GM10266 (cell line): ENCODE results near the gene ZNF155.
A peak's percentile ranks its signal among the peaks of the same experiment; 100 is the strongest.

Experiments used
- DNase-seq: peaks from one replicate; pipeline ENCODE4 v3.0.0; 2012; ENCODE audit errors: extremely low spot score
- TF ChIP-seq, protein P1 (sequence below): IDR thresholded peaks from 2 replicates; pipeline ENCODE4 v1.5.1; 2012; ENCODE audit warnings: mild to moderate bottlenecking, low read depth; ENCODE audit not compliant: control insufficient read depth, insufficient read depth; ENCODE audit errors: missing control alignments

ZNF155 gene

DNA sequence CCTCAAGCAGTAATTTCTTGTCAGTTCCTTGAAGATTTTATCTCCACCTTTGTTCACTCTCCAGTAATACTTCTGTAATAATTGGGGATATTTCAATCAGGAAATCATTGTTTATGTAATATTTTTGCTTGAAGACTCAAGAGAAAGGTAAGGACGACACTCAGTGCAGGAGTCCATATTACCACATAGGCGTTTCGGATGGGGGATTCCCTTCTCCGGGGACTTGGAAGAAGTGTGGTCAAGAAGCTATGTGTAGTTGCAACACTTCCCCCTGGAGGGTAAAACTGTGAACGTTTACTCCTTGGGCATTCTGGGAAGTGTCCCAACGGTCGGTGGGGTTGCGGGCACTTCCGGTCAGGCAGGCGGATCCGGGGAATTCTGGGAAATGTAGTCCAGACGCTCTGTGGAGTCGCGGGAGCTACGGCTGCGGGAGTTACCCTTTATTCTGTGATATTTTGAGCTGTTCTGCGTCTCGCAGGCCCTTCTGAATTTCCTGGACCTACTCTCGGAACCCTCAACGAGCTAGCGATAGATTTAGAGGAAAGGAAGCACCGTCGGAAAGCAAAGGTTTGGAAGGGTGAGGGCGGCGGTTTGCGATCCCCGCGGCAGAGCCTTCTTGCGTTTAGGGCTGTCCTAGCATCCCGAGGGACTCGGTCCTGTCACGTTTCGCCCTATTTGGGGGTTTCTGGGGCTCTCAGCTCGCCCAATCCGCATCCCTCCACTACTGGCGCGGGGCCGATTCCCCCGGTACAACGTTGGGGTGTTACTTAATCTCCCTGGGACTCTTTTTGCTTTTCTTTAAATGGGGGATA, 32.9 kb upstream of the ZNF155 start, which contains the start of gene ZNF221:
TSS of gene ZNF221 (plus strand) at position 395 of the 812 bp plus-strand sequence. CDS start 11,499 bp downstream, outside the sequence.
- TF ChIP-seq, protein P1, sequence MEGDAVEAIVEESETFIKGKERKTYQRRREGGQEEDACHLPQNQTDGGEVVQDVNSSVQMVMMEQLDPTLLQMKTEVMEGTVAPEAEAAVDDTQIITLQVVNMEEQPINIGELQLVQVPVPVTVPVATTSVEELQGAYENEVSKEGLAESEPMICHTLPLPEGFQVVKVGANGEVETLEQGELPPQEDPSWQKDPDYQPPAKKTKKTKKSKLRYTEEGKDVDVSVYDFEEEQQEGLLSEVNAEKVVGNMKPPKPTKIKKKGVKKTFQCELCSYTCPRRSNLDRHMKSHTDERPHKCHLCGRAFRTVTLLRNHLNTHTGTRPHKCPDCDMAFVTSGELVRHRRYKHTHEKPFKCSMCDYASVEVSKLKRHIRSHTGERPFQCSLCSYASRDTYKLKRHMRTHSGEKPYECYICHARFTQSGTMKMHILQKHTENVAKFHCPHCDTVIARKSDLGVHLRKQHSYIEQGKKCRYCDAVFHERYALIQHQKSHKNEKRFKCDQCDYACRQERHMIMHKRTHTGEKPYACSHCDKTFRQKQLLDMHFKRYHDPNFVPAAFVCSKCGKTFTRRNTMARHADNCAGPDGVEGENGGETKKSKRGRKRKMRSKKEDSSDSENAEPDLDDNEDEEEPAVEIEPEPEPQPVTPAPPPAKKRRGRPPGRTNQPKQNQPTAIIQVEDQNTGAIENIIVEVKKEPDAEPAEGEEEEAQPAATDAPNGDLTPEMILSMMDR: no peak
- peak; percentile 77 for DNase-seq

DNA sequence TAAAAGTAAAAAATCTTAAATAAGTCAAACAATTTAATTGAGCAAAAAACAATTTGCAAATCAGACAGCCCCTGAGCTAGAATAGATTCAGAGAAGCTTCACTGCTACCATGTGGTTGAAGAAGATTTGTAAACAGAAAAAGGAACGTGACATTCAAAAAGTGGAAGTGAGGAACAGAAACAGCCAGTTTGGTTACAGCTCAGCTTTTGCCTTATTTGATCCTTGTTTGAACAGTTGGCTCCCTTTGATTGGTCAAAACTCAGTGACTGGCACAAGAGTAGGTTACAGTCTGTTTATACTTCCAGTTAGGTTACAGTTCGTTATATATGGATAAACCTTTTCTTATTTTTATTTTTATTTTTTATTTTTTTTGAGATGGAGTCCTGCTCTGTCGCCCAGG, 27.2 kb upstream of the ZNF155 start:
- TF ChIP-seq, protein P1: no peak
- no peak for DNase-seq

DNA sequence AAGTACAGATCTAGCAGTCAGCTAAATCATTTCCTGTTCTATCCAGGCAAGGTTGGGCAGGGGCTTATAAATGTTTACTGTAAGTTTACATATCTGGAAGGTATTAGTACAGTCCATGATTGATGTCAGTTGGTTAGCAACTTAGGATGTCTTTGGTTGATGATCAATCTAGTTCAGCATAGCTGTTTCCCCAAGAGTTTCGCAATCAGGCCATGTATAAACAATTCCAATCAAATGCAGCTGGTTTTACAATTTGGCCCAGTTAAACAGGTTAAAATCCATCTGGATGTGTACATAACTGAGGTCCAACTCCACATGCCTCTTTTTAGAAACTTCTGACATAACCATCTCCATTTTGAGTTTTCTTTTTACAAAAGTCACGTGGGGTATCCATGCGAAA, 26.1 kb upstream of the ZNF155 start:
- TF ChIP-seq, protein P1: no peak
- no peak for DNase-seq

DNA sequence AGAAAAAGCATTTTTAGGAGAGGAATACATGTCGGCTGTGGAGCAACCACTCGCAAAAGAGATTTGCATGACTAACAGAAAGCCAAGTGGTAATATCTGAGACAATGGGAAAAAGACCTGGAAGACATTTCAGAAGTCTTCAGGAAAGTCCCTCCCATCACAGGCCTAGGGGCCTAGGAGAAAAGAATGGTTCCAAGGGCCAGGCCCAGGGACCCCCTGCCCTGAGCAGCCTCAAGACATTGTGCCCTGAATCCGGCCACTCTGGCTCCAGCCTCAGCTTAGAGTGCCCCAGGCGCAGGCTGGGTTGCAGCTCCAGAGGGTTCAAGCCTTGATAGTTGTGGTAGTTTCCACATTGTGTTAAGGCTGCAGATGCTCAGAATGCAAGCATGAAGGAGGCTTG, 23.6 kb upstream of the ZNF155 start:
- DNase-seq: no peak
- TF ChIP-seq, protein P1: no peak

DNA sequence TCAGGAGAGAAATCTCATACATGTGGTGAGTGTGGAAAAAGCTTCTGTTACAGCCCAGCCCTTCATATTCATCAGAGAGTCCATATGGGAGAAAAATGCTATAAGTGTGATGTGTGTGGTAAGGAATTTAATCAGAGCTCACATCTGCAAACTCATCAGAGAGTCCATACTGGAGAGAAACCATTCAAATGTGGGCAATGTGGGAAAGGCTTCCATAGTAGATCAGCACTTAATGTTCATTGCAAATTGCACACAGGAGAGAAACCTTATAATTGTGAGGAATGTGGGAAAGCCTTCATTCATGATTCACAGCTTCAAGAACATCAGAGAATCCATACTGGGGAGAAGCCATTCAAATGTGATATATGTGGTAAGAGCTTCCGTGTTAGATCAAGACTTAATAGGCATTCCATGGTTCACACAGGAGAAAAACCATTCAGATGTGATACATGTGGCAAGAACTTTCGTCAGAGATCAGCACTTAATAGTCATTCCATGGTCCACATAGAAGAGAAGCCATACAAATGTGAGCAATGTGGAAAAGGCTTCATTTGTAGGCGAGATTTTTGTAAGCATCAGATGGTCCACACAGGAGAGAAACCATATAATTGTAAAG, 17.8 kb upstream of the ZNF155 start:
- DNase-seq: no peak
- TF ChIP-seq, protein P1: no peak

DNA sequence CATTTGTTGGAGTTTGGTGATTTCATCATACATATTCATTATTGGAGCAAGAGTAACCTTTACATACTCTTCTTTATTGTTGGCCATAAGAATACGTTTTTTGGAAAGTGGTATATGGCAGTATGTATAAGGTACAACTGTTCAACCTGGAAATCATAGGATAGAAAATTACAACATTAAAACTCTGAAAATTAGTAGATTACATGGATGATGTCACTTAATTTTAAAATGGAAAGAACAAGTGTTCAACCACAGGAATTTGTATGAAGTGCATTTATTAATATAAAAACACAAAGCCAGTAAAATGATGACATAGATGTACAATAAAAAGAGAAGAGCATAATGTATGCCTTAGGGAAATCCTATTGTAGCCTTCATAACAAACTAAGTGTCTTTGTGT, 7.3 kb upstream of the ZNF155 start:
- DNase-seq: no peak

More for the DNA sequence above, 7.3 kb upstream of the ZNF155 start:
- TF ChIP-seq, protein P1: no peak
